Measurements from ENCODE around the gene KIAA1958. TPM values are rescaled to one million over a fixed set of nuclear protein-coding genes. Genes with fewer than 3 reads are reported as not detected.

Gene KIAA1958
- total RNA-seq, 5 donors from 2014 or later (not counting 1 experiment from before 2014, with no cell fraction given) = 4.6 to 6.4 (median 6.2) TPM

DNA sequence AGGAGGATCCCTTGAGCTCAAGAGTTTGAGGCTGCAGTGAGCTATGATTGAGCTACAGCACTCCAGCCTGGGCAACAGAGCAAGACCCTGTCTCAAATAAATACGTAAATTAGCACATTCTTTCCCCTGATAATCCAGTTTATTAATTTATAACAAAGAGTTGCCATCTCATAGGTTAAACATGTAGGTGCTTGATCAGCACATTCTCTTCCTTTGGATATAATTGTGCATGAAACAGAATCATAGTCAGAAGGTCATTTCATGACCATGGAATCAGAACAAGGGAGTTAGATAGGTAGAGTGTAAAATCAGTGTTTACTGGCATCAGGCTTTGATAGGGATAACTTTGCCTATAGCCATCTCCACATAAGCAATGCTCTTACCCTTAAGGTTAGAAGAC lies 43.0 kb upstream of the KIAA1958 start:
- POLR2A ChIA-PET = no interaction called here
- no CpG with 5 or more reads among the region's 1 CpG for WGBS (ENCODE audit: insufficient coverage)

DNA sequence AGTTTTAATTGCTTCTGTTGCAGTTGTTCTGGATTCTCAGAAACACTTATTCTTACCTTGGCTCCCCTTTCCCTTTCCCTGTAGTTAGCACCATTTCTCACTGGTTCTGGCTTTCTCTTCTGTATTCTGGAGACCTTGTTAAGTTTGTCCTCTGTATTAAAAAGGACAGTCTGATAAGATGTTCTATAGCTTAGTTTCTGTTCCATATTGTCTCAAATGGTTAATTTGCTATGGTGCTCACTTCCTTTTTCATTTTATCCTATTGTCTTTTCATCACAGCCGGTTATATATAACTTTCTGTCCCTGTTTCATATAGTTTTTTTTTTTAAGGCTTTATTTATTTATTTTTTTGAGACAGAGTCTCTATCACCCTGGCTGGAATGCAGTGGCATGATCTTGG lies 41.4 kb upstream of the KIAA1958 start:
- peaks cover 0 to 14% (median 0%) of the 10 kb centered on the region in 3 donors for H3K4me1 Mint-ChIP-seq
- ATAC-seq (replicated peaks in 1 of 4) (no peak), DNase-seq (no peak)
- H3K4me3 Mint-ChIP-seq = no peak overlapping the region
- no peak overlapping the region for H3K4me3 ChIP-seq (ENCODE audit: control insufficient read depth in 1 of 2, extremely low read depth in 1 of 2, low read length in 1 of 2)
- no peaks in the 10 kb centered on the region for H3K4me1 ChIP-seq (ENCODE audit: control insufficient read depth in 1 of 2, extremely low read depth in 1 of 2, insufficient read depth in 2 of 2, low read length in 2 of 2)
- H3K27ac ChIP-seq (ENCODE audit: low read length) = no peak overlapping the region
- H3K27ac Mint-ChIP-seq = no peak overlapping the region
- H3K9me3 Mint-ChIP-seq = no peaks in the 10 kb centered on the region
- no peaks in the 10 kb centered on the region for H3K27me3 ChIP-seq (replicated peaks in 1 of 2; ENCODE audit: control insufficient read depth in 2 of 2, extremely low read depth in 1 of 2, insufficient read depth in 2 of 2, low read length in 1 of 2)
- no peaks in the 10 kb centered on the region for H3K36me3 ChIP-seq (ENCODE audit: control insufficient read depth in 2 of 2, extremely low read depth in 1 of 2, insufficient read depth in 1 of 2, low read length in 1 of 2)
- CTCF ChIA-PET = interaction anchor here (0.5 to 0.8 kb wide), 6 partner anchors 17 to 378 kb away, joined by 3 to 5 read pairs (median 3); no protein-coding TSS in a partner anchor
- no peaks in the 10 kb centered on the region for H3K9me3 ChIP-seq
- peaks cover 11% of the 10 kb centered on the region for H3K36me3 Mint-ChIP-seq
- POLR2A ChIA-PET = interaction anchor here (0.6 to 0.7 kb wide), 3 partner anchors 40 to 749 kb away, joined by 3 to 4 read pairs (median 3); no protein-coding TSS in a partner anchor
- no peaks in the 10 kb centered on the region for H3K27me3 Mint-ChIP-seq
- WGBS (ENCODE audit: insufficient coverage) = no CpG with 5 or more reads among the region's 1 CpG

More for the DNA sequence above, 43.0 kb upstream of the KIAA1958 start:
- Mint-ChIP-seq H3K4me3 (no peak overlapping the region), H3K36me3 (peaks cover 11% of the 10 kb centered on the region), H3K4me1 (peaks cover 0 to 14% (median 0%) of the 10 kb centered on the region in 3 donors), H3K27ac (no peak overlapping the region), H3K27me3 (no peaks in the 10 kb centered on the region), H3K9me3 (no peaks in the 10 kb centered on the region)
- no peak overlapping the region for H3K27ac ChIP-seq (ENCODE audit: low read length)
- no peaks in the 10 kb centered on the region for H3K4me1 ChIP-seq (ENCODE audit: control insufficient read depth in 1 of 2, extremely low read depth in 1 of 2, insufficient read depth in 2 of 2, low read length in 2 of 2)
- ATAC-seq (replicated peaks in 1 of 4) = no peak
- no peak for DNase-seq
- no peaks in the 10 kb centered on the region for H3K27me3 ChIP-seq (replicated peaks in 1 of 2; ENCODE audit: control insufficient read depth in 2 of 2, extremely low read depth in 1 of 2, insufficient read depth in 2 of 2, low read length in 1 of 2)
- no peaks in the 10 kb centered on the region for H3K9me3 ChIP-seq
- no peak overlapping the region for H3K4me3 ChIP-seq (ENCODE audit: control insufficient read depth in 1 of 2, extremely low read depth in 1 of 2, low read length in 1 of 2)
- CTCF ChIA-PET = interaction anchor here (0.5 to 3.1 kb wide), 11 partner anchors 52 to 369 kb away, joined by 3 to 23 read pairs (median 4); partner anchors contain the start of gene INIP (in 1 of the 2)
- no peaks in the 10 kb centered on the region for H3K36me3 ChIP-seq (ENCODE audit: control insufficient read depth in 2 of 2, extremely low read depth in 1 of 2, insufficient read depth in 1 of 2, low read length in 1 of 2)

DNA sequence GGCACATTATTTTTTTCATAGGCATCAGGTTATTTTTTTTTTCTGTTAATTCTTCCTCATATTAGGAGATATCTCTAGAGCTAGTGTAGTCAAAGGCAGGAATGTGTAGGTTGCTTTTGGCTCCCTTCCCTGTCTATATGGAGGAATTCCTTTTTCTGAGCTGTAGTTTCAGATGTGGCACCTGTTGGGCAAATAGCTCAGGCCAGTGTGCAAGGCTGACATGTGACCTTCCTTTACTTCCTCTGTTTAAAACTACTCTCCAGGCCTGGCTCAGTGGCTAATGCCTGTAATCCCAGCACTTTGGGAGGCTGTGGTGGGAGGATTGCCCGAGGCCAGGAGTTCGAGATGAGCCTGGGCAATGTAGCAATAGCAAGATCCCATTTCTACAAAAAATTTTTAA lies 40.5 kb upstream of the KIAA1958 start:
- Mint-ChIP-seq H3K27me3 (no peaks in the 10 kb centered on the region), H3K4me3 (no peak overlapping the region), H3K4me1 (peaks cover 0 to 16% (median 0%) of the 10 kb centered on the region in 3 donors), H3K27ac (peak overlapping the region in 1 of 2 donors; percentile 16), H3K36me3 (peaks cover 9% of the 10 kb centered on the region), H3K9me3 (no peaks in the 10 kb centered on the region)
- Histone ChIP-seq H3K4me1 (ENCODE audit: control insufficient read depth in 1 of 2, extremely low read depth in 1 of 2, insufficient read depth in 2 of 2, low read length in 2 of 2) (peaks cover 0 to 3% of the 10 kb centered on the region in 2 experiments), H3K27ac (ENCODE audit: low read length) (no peak overlapping the region), H3K36me3 (ENCODE audit: control insufficient read depth in 2 of 2, extremely low read depth in 1 of 2, insufficient read depth in 1 of 2, low read length in 1 of 2) (no peaks in the 10 kb centered on the region), H3K27me3 (replicated peaks in 1 of 2; ENCODE audit: control insufficient read depth in 2 of 2, extremely low read depth in 1 of 2, insufficient read depth in 2 of 2, low read length in 1 of 2) (no peaks in the 10 kb centered on the region), H3K4me3 (ENCODE audit: control insufficient read depth in 1 of 2, extremely low read depth in 1 of 2, low read length in 1 of 2) (no peak overlapping the region), H3K9me3 (no peaks in the 10 kb centered on the region)
- ChIA-PET CTCF (interaction anchor here in 1 of 2 donors (0.7 kb wide), 1 partner anchor 17 kb away, joined by 3 read pairs; no protein-coding TSS in a partner anchor), POLR2A (interaction anchor here in 1 of 2 donors (0.7 kb wide), 1 partner anchor 220 kb away, joined by 4 read pairs; no protein-coding TSS in a partner anchor)
- no peak for DNase-seq
- no CpG with 5 or more reads among the region's 2 CpGs for WGBS (ENCODE audit: insufficient coverage)
- ATAC-seq (replicated peaks in 1 of 4) = no peak

DNA sequence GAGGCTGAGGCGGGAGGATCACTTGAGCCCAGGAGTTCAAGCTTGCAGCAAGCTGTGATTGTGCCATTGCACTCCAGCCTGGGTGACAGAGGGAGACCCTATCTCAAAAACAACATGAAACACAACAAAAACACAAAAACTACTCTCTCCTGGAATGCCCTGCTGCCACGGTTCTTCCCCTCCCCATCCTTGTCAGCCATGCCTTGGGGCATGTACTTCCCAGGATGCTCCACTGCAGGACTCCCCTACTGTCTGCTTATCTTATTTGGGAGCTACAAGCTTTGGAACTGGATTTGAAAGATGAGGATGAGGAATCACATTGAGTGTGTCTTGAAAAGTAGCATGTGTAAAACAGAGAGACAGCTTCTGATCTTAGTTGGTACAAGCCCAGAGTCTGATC lies 40.1 kb upstream of the KIAA1958 start:
- Histone ChIP-seq H3K4me3 (ENCODE audit: control insufficient read depth in 1 of 2, extremely low read depth in 1 of 2, low read length in 1 of 2) (no peak overlapping the region), H3K27ac (ENCODE audit: low read length) (no peak overlapping the region), H3K4me1 (ENCODE audit: control insufficient read depth in 1 of 2, extremely low read depth in 1 of 2, insufficient read depth in 2 of 2, low read length in 2 of 2) (peaks cover 0 to 3% of the 10 kb centered on the region in 2 experiments), H3K9me3 (no peaks in the 10 kb centered on the region), H3K36me3 (ENCODE audit: control insufficient read depth in 2 of 2, extremely low read depth in 1 of 2, insufficient read depth in 1 of 2, low read length in 1 of 2) (no peaks in the 10 kb centered on the region), H3K27me3 (replicated peaks in 1 of 2; ENCODE audit: control insufficient read depth in 2 of 2, extremely low read depth in 1 of 2, insufficient read depth in 2 of 2, low read length in 1 of 2) (no peaks in the 10 kb centered on the region)
- H3K36me3 Mint-ChIP-seq = peaks cover 6% of the 10 kb centered on the region
- peaks cover 0 to 17% (median 0%) of the 10 kb centered on the region in 3 donors for H3K4me1 Mint-ChIP-seq
- H3K27ac Mint-ChIP-seq = no peak overlapping the region
- no CpG with 5 or more reads among the region's 2 CpGs for WGBS (ENCODE audit: insufficient coverage)
- DNase-seq (no peak), ATAC-seq (replicated peaks in 1 of 4) (no peak)
- H3K4me3 Mint-ChIP-seq = no peak overlapping the region
- no peaks in the 10 kb centered on the region for H3K27me3 Mint-ChIP-seq
- ChIA-PET CTCF (interaction anchor here in 1 of 2 donors (0.7 kb wide), 1 partner anchor 16 kb away, joined by 3 read pairs; no protein-coding TSS in a partner anchor), POLR2A (no interaction called here)
- H3K9me3 Mint-ChIP-seq = no peaks in the 10 kb centered on the region

DNA sequence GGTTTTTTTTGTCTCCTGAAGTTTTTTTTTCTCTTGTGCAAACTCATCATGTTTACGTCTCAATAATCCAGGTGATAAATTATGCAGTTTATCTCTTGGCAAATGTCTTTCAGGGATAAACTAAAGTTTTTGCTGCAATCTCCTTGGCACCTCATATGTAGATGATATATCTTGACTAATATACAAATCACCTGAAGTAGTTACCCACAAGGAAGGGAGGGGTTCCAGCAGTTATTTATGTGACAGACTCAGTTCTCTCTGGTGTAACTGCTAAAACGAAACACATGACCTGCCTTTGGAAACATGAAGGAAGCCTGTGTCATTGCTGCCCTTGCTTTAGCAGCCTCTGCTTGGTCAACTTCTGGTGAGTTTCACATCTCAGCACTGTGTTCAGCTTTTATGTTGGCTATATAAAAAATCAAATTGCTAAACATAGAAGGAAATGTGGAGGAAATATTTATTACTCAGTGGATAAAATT lies 39.3 kb upstream of the KIAA1958 start:
- peaks cover 0 to 3% of the 10 kb centered on the region in 2 experiments for H3K4me1 ChIP-seq (ENCODE audit: control insufficient read depth in 1 of 2, extremely low read depth in 1 of 2, insufficient read depth in 2 of 2, low read length in 2 of 2)
- H3K36me3 ChIP-seq (ENCODE audit: control insufficient read depth in 2 of 2, extremely low read depth in 1 of 2, insufficient read depth in 1 of 2, low read length in 1 of 2) = no peaks in the 10 kb centered on the region
- H3K27me3 ChIP-seq (replicated peaks in 1 of 2; ENCODE audit: control insufficient read depth in 2 of 2, extremely low read depth in 1 of 2, insufficient read depth in 2 of 2, low read length in 1 of 2) = no peaks in the 10 kb centered on the region
- CTCF ChIA-PET = interaction anchor here in 1 of 2 donors (0.6 kb wide), 1 partner anchor 9 kb away, joined by 3 read pairs; no protein-coding TSS in a partner anchor
- Mint-ChIP-seq H3K27ac (no peak overlapping the region), H3K36me3 (peaks cover 6% of the 10 kb centered on the region), H3K27me3 (no peaks in the 10 kb centered on the region), H3K4me3 (no peak overlapping the region), H3K4me1 (peaks cover 0 to 20% (median 0%) of the 10 kb centered on the region in 3 donors), H3K9me3 (no peaks in the 10 kb centered on the region)
- no peaks in the 10 kb centered on the region for H3K9me3 ChIP-seq
- no peak overlapping the region for H3K4me3 ChIP-seq (ENCODE audit: control insufficient read depth in 1 of 2, extremely low read depth in 1 of 2, low read length in 1 of 2)
- ATAC-seq (replicated peaks in 1 of 4) (no peak), DNase-seq (no peak)
- POLR2A ChIA-PET = no interaction called here
- no peak overlapping the region for H3K27ac ChIP-seq (ENCODE audit: low read length)
- WGBS (ENCODE audit: insufficient coverage) = 64% methylated on average over 1 of the region's 2 CpGs

DNA sequence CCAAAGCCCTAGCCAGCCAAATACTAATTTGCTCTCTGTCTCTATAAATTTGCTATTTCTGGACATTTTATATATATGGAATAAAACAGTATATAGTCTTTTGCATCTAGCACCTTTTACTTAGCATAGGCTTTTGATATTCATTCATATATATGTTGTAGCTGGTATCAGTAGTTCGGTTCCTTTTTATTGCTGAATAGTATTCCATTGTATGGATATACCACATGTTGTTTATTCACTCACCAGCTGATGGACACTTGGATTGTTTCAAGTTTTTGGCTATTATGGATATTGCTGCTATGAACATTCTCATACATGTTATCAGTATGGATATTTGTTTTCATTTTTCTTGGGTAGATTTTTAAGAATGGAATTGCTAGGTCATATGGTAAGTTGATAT lies 23.8 kb upstream of the KIAA1958 start:
- ATAC-seq (replicated peaks in 1 of 4) = no peak
- H3K9me3 ChIP-seq = peaks cover 3% of the 10 kb centered on the region
- H3K4me3 Mint-ChIP-seq = no peak overlapping the region
- CTCF ChIA-PET = interaction anchor here in 1 of 2 donors (0.5 kb wide), 2 partner anchors 17 to 361 kb away, joined by 3 read pairs; no protein-coding TSS in a partner anchor
- no peak overlapping the region for H3K27ac Mint-ChIP-seq
- POLR2A ChIA-PET = no interaction called here
- H3K27me3 ChIP-seq (replicated peaks in 1 of 2; ENCODE audit: control insufficient read depth in 2 of 2, extremely low read depth in 1 of 2, insufficient read depth in 2 of 2, low read length in 1 of 2) = no peaks in the 10 kb centered on the region
- H3K4me1 ChIP-seq (ENCODE audit: control insufficient read depth in 1 of 2, extremely low read depth in 1 of 2, insufficient read depth in 2 of 2, low read length in 2 of 2) = no peaks in the 10 kb centered on the region
- peaks cover 42% of the 10 kb centered on the region for H3K36me3 Mint-ChIP-seq
- no peak overlapping the region for H3K27ac ChIP-seq (ENCODE audit: low read length)
- H3K4me1 Mint-ChIP-seq = no peaks in the 10 kb centered on the region
- peaks cover 0 to 4% (median 3%) of the 10 kb centered on the region in 3 donors for H3K9me3 Mint-ChIP-seq
- no peaks in the 10 kb centered on the region for H3K27me3 Mint-ChIP-seq
- H3K36me3 ChIP-seq (ENCODE audit: control insufficient read depth in 2 of 2, extremely low read depth in 1 of 2, insufficient read depth in 1 of 2, low read length in 1 of 2) = peaks cover 3 to 12% of the 10 kb centered on the region in 2 donors
- DNase-seq = no peak
- no peak overlapping the region for H3K4me3 ChIP-seq (ENCODE audit: control insufficient read depth in 1 of 2, extremely low read depth in 1 of 2, low read length in 1 of 2)
- no CpG with 5 or more reads among the region's 1 CpG for WGBS (ENCODE audit: insufficient coverage)
